Stimulated activated naive CD8-positive, alpha-beta T cell treated with anti-CD3 and anti-CD28 coated beads, Interleukin-15, Interleukin-2, amounts not matched to agents 100 ng/mL and 50 ng/mL, for 24 hours (primary cell): Measurements from ENCODE around the gene PLCB4.

Source experiments
- H3K27ac Mint-ChIP-seq: one replicate; pipeline ENCODE4 v1.8.0; 2021; ENCODE audit warnings: mild to moderate bottlenecking, mixed read lengths
- H3K27me3 Mint-ChIP-seq: one replicate; pipeline ENCODE4 v1.8.0; 2021; ENCODE audit warnings: mixed read lengths
- H3K36me3 Mint-ChIP-seq: one replicate; pipeline ENCODE4 v1.8.0; 2021; ENCODE audit warnings: low read depth, mixed read lengths
- H3K4me1 Mint-ChIP-seq: one replicate; pipeline ENCODE4 v1.8.0; 2021; ENCODE audit warnings: low read depth, mixed read lengths
- H3K4me3 Mint-ChIP-seq: one replicate; pipeline ENCODE4 v1.8.0; 2021; ENCODE audit warnings: mild to moderate bottlenecking, mixed read lengths
- H3K9me3 Mint-ChIP-seq: one replicate; pipeline ENCODE4 v1.8.0; 2021; ENCODE audit warnings: mixed read lengths

Gene PLCB4

GRCh38 chr20:9401371-9401770, 332.5 kb downstream of the PLCB4 start:
- Mint-ChIP-seq H3K27ac (no peak overlapping the region), H3K4me3 (no peak overlapping the region), H3K9me3 (no peaks in the 10 kb centered on the region)

GRCh38 chr20:9402141-9402540, 333.3 kb downstream of the PLCB4 start:
- Mint-ChIP-seq H3K27ac (no peak overlapping the region), H3K4me3 (no peak overlapping the region), H3K9me3 (no peaks in the 10 kb centered on the region), H3K36me3 (no peaks in the 10 kb centered on the region), H3K27me3 (no peaks in the 10 kb centered on the region), H3K4me1 (no peaks in the 10 kb centered on the region)

More at GRCh38 chr20:9401371-9401770, 332.5 kb downstream of the PLCB4 start:
- Mint-ChIP-seq H3K36me3 (no peaks in the 10 kb centered on the region), H3K4me1 (no peaks in the 10 kb centered on the region), H3K27me3 (no peaks in the 10 kb centered on the region)

GRCh38 chr20:9402546-9402945, 333.7 kb downstream of the PLCB4 start:
- no peaks in the 10 kb centered on the region for H3K4me1 Mint-ChIP-seq
- no peaks in the 10 kb centered on the region for H3K9me3 Mint-ChIP-seq
- no peak overlapping the region for H3K27ac Mint-ChIP-seq
- no peak overlapping the region for H3K4me3 Mint-ChIP-seq
- no peaks in the 10 kb centered on the region for H3K36me3 Mint-ChIP-seq
- no peaks in the 10 kb centered on the region for H3K27me3 Mint-ChIP-seq

GRCh38 chr20:9403448-9403847, 334.6 kb downstream of the PLCB4 start:
- H3K27me3 Mint-ChIP-seq = no peaks in the 10 kb centered on the region
- no peaks in the 10 kb centered on the region for H3K4me1 Mint-ChIP-seq
- no peak overlapping the region for H3K27ac Mint-ChIP-seq
- H3K9me3 Mint-ChIP-seq = no peaks in the 10 kb centered on the region
- H3K4me3 Mint-ChIP-seq = no peak overlapping the region
- H3K36me3 Mint-ChIP-seq = no peaks in the 10 kb centered on the region

GRCh38 chr20:9407805-9408421, 339.0 kb downstream of the PLCB4 start:
- H3K36me3 Mint-ChIP-seq = no peaks in the 10 kb centered on the region
- no peak overlapping the region for H3K4me3 Mint-ChIP-seq
- no peaks in the 10 kb centered on the region for H3K27me3 Mint-ChIP-seq
- no peak overlapping the region for H3K27ac Mint-ChIP-seq
- H3K9me3 Mint-ChIP-seq = no peaks in the 10 kb centered on the region
- H3K4me1 Mint-ChIP-seq = no peaks in the 10 kb centered on the region

- no peaks in the 10 kb centered on the region for H3K36me3 Mint-ChIP-seq
- H3K27ac Mint-ChIP-seq = no peak overlapping the region
- no peaks in the 10 kb centered on the region for H3K4me1 Mint-ChIP-seq
- no peaks in the 10 kb centered on the region for H3K27me3 Mint-ChIP-seq
- no peak overlapping the region for H3K4me3 Mint-ChIP-seq
- no peaks in the 10 kb centered on the region for H3K9me3 Mint-ChIP-seq
Measured at GRCh38 chr20:9408422-9409300, 339.8 kb downstream of the PLCB4 start.

- no peaks in the 10 kb centered on the region for H3K4me1 Mint-ChIP-seq
- no peak overlapping the region for H3K27ac Mint-ChIP-seq
- H3K36me3 Mint-ChIP-seq = no peaks in the 10 kb centered on the region
- no peak overlapping the region for H3K4me3 Mint-ChIP-seq
- H3K27me3 Mint-ChIP-seq = no peaks in the 10 kb centered on the region
- H3K9me3 Mint-ChIP-seq = no peaks in the 10 kb centered on the region
Measured at GRCh38 chr20:9409352-9409751, 340.5 kb downstream of the PLCB4 start.

- Mint-ChIP-seq H3K9me3 (no peaks in the 10 kb centered on the region), H3K4me3 (no peak overlapping the region), H3K4me1 (no peaks in the 10 kb centered on the region), H3K36me3 (no peaks in the 10 kb centered on the region), H3K27ac (no peak overlapping the region), H3K27me3 (no peaks in the 10 kb centered on the region)
Measured at GRCh38 chr20:9409981-9410380, 341.1 kb downstream of the PLCB4 start.

- no peak overlapping the region for H3K27ac Mint-ChIP-seq
- H3K4me3 Mint-ChIP-seq = no peak overlapping the region
- H3K9me3 Mint-ChIP-seq = no peaks in the 10 kb centered on the region
- H3K4me1 Mint-ChIP-seq = no peaks in the 10 kb centered on the region
- no peaks in the 10 kb centered on the region for H3K27me3 Mint-ChIP-seq
- no peaks in the 10 kb centered on the region for H3K36me3 Mint-ChIP-seq
Measured at GRCh38 chr20:9411833-9412232, 342.9 kb downstream of the PLCB4 start.

- H3K27me3 Mint-ChIP-seq = no peaks in the 10 kb centered on the region
- H3K36me3 Mint-ChIP-seq = no peaks in the 10 kb centered on the region
- no peak overlapping the region for H3K27ac Mint-ChIP-seq
- H3K4me3 Mint-ChIP-seq = no peak overlapping the region
- no peaks in the 10 kb centered on the region for H3K9me3 Mint-ChIP-seq
- no peaks in the 10 kb centered on the region for H3K4me1 Mint-ChIP-seq
Measured at GRCh38 chr20:9412309-9412708, 343.4 kb downstream of the PLCB4 start.

- Mint-ChIP-seq H3K4me3 (no peak overlapping the region), H3K9me3 (no peaks in the 10 kb centered on the region), H3K4me1 (no peaks in the 10 kb centered on the region), H3K27ac (no peak overlapping the region), H3K36me3 (no peaks in the 10 kb centered on the region), H3K27me3 (no peaks in the 10 kb centered on the region)
Measured at GRCh38 chr20:9413001-9413400, 344.1 kb downstream of the PLCB4 start.

GRCh38 chr20:9415426-9415825, 346.5 kb downstream of the PLCB4 start:
- Mint-ChIP-seq H3K4me3 (no peak overlapping the region), H3K9me3 (no peaks in the 10 kb centered on the region), H3K4me1 (no peaks in the 10 kb centered on the region), H3K36me3 (no peaks in the 10 kb centered on the region), H3K27ac (no peak overlapping the region), H3K27me3 (no peaks in the 10 kb centered on the region)

- no peaks in the 10 kb centered on the region for H3K9me3 Mint-ChIP-seq
- H3K36me3 Mint-ChIP-seq = no peaks in the 10 kb centered on the region
- no peak overlapping the region for H3K27ac Mint-ChIP-seq
- no peak overlapping the region for H3K4me3 Mint-ChIP-seq
- H3K27me3 Mint-ChIP-seq = no peaks in the 10 kb centered on the region
- no peaks in the 10 kb centered on the region for H3K4me1 Mint-ChIP-seq
Measured at GRCh38 chr20:9416421-9416820, 347.5 kb downstream of the PLCB4 start.

GRCh38 chr20:9417665-9418064, 348.8 kb downstream of the PLCB4 start:
- H3K36me3 Mint-ChIP-seq = no peaks in the 10 kb centered on the region
- H3K4me1 Mint-ChIP-seq = no peaks in the 10 kb centered on the region
- no peaks in the 10 kb centered on the region for H3K27me3 Mint-ChIP-seq
- no peak overlapping the region for H3K27ac Mint-ChIP-seq
- H3K9me3 Mint-ChIP-seq = no peaks in the 10 kb centered on the region
- no peak overlapping the region for H3K4me3 Mint-ChIP-seq

GRCh38 chr20:9422321-9423057, 353.6 kb downstream of the PLCB4 start:
- no peak overlapping the region for H3K4me3 Mint-ChIP-seq
- no peaks in the 10 kb centered on the region for H3K27me3 Mint-ChIP-seq
- no peaks in the 10 kb centered on the region for H3K4me1 Mint-ChIP-seq
- H3K9me3 Mint-ChIP-seq = no peaks in the 10 kb centered on the region
- no peaks in the 10 kb centered on the region for H3K36me3 Mint-ChIP-seq
- no peak overlapping the region for H3K27ac Mint-ChIP-seq
